Gastrocnemius medialis (tissue), 4 donors: ENCODE measurements around the gene FNIP1. TPM values are rescaled to one million over a fixed set of nuclear protein-coding genes. Genes with fewer than 3 reads are reported as not detected.

Experiments
- ATAC-seq, 2 donors: fragments of 150-250 bp; one replicate each; pipeline ENCODE4 v1.9.1; 2016
- DNase-seq, 2 donors: peaks; one replicate each; pipeline ENCODE4 v3.0.0-alpha.2; 2019
- H3K27ac ChIP-seq, 4 donors: fragments of 200-600 bp; sonication (generic); 1 replicate in 1 of 4; 2 replicates in 3 of 4; pipeline ENCODE4 v1.5.1; 2016 to 2018; ENCODE audit warnings: mild to moderate bottlenecking in 2 of 4, moderate library complexity in 1 of 4
- H3K27me3 ChIP-seq, 3 donors: fragments of 200-600 bp; sonication (generic) in 2 of 3; 1 replicate in 1 of 3; 2 replicates in 2 of 3; pipeline versions ENCODE4 v1.5.1 to v1.6.0; 2016 to 2019; ENCODE audit warnings: mild to moderate bottlenecking in 1 of 3, moderate library complexity in 1 of 3
- H3K36me3 ChIP-seq, 2 donors: fragments of 200-600 bp; sonication (generic) in 1 of 2; one replicate each; pipeline ENCODE4 v1.5.1; 2017 to 2018
- H3K4me1 ChIP-seq, 2 donors: fragments of 200-600 bp; sonication (generic) in 1 of 2; one replicate each; pipeline ENCODE4 v1.5.1; 2016 to 2017; ENCODE audit warnings: mild to moderate bottlenecking in 2 of 2
- H3K4me3 ChIP-seq, 4 donors: fragments of 200-600 bp; sonication (generic) in 3 of 4; 1 replicate in 1 of 4; 2 replicates in 3 of 4; pipeline ENCODE4 v1.5.1; 2016 to 2019; ENCODE audit warnings: mild to moderate bottlenecking in 2 of 4
- H3K9me3 ChIP-seq, 3 donors: fragments of 200-600 bp; sonication (generic) in 2 of 3; 1 replicate in 1 of 3; 2 replicates in 2 of 3; pipeline ENCODE4 v1.5.1; 2016 to 2019
- CTCF ChIP-seq, 5 experiments: fragments of 450-650 bp in 3 of 5; fragments of 200-600 bp in 2 of 5; sonication (generic) in 2 of 5; IDR thresholded peaks in 4 of 5; conservative IDR thresholded peaks in 1 of 5; 1 replicate in 4 of 5; 2 replicates in 1 of 5; pipeline ENCODE4 v1.5.1; 2016 to 2019; ENCODE audit warnings: antibody characterized with exemption in 5 of 5, mild to moderate bottlenecking in 3 of 5, moderate library complexity in 3 of 5
- POLR2A ChIP-seq, 2 donors: fragments of 450-650 bp; IDR thresholded peaks; one replicate each; pipeline ENCODE4 v1.6.1; 2017; ENCODE audit warnings: antibody characterized with exemption in 2 of 2, mild to moderate bottlenecking in 2 of 2, moderate library complexity in 2 of 2
- in situ Hi-C, 4 donors: fragments of 200-750 bp; cut with MboI; loops; one replicate each; pipeline versions ENCODE4 v1.15.0 to v1.8.0; 2017; ENCODE audit warnings: low sequenced_read_pairs in 4 of 4
- intact Hi-C: fragments of 100-400 bp; cut with DNase I; formaldehyde crosslinking; loops from one replicate; pipeline ENCODE4 v1.15.1; 2023; ENCODE audit warnings: low total_unique reads
- total RNA-seq, 4 donors: library from RNA; depleted of rRNA; stranded (reverse); fragments of >200 nt; gene quantifications; one replicate each; pipeline versions ENCODE4 v1.1.0 to v1.2.3, GENCODE V29; 2016

The FNIP1 gene
- total RNA-seq, 4 donors from 2014 or later: 53.9 to 84.7 (median 66.9) TPM

GRCh38 chr5:131610198-131611063 lies 186.4 kb downstream of the FNIP1 start:
- DNase-seq (no peak), ATAC-seq (no peak)
- no peaks in the 10 kb centered on the region for H3K27me3 ChIP-seq
- no peak overlapping the region for H3K27ac ChIP-seq
- H3K9me3 ChIP-seq: no peaks in the 10 kb centered on the region
- TF ChIP-seq CTCF (IDR thresholded peaks at IDR 0.05 in 4 of 5, conservative IDR thresholded peaks at IDR 0.05 in 1 of 5) (no peak), POLR2A (IDR thresholded peaks at IDR 0.05) (no peak)
- intact Hi-C loops (no loop called here), in situ Hi-C loops (no loop called here)
- H3K36me3 ChIP-seq: no peaks in the 10 kb centered on the region
- peaks cover 44 to 45% of the 10 kb centered on the region in 2 donors for H3K4me1 ChIP-seq
- no peak overlapping the region for H3K4me3 ChIP-seq

- no peak for ATAC-seq
- in situ Hi-C loops: no loop called here
- Histone ChIP-seq H3K4me3 (no peak overlapping the region), H3K27me3 (no peaks in the 10 kb centered on the region), H3K9me3 (no peaks in the 10 kb centered on the region), H3K27ac (no peak overlapping the region), H3K36me3 (no peaks in the 10 kb centered on the region), H3K4me1 (peaks cover 38 to 44% of the 10 kb centered on the region in 2 donors)
- TF ChIP-seq CTCF (IDR thresholded peaks at IDR 0.05 in 4 of 5, conservative IDR thresholded peaks at IDR 0.05 in 1 of 5) (no peak), POLR2A (IDR thresholded peaks at IDR 0.05) (no peak)
- intact Hi-C loops: no loop called here
- DNase-seq: no peak
Observed at GRCh38 chr5:131609774-131610173, 187.0 kb downstream of the FNIP1 start.

GRCh38 chr5:131608597-131608996 lies 188.2 kb downstream of the FNIP1 start:
- TF ChIP-seq POLR2A (IDR thresholded peaks at IDR 0.05) (no peak), CTCF (IDR thresholded peaks at IDR 0.05 in 4 of 5, conservative IDR thresholded peaks at IDR 0.05 in 1 of 5) (no peak)
- no peaks in the 10 kb centered on the region for H3K36me3 ChIP-seq
- H3K9me3 ChIP-seq: no peaks in the 10 kb centered on the region
- intact Hi-C loops (no loop called here), in situ Hi-C loops (no loop called here)
- no peak for DNase-seq
- H3K27me3 ChIP-seq: no peaks in the 10 kb centered on the region
- no peak for ATAC-seq
- peaks cover 37 to 44% of the 10 kb centered on the region in 2 donors for H3K4me1 ChIP-seq
- H3K27ac ChIP-seq: no peak overlapping the region
- no peak overlapping the region for H3K4me3 ChIP-seq

- Histone ChIP-seq H3K4me1 (peaks cover 37 to 44% of the 10 kb centered on the region in 2 donors), H3K4me3 (no peak overlapping the region), H3K36me3 (no peaks in the 10 kb centered on the region), H3K27ac (no peak overlapping the region), H3K9me3 (no peaks in the 10 kb centered on the region), H3K27me3 (no peaks in the 10 kb centered on the region)
- ATAC-seq: peak in 1 of 2 donors; percentile 64
- no peak for DNase-seq
- in situ Hi-C loops: no loop called here
- TF ChIP-seq CTCF (IDR thresholded peaks at IDR 0.05 in 4 of 5, conservative IDR thresholded peaks at IDR 0.05 in 1 of 5) (no peak), POLR2A (IDR thresholded peaks at IDR 0.05) (no peak)
- intact Hi-C loops: no loop called here
Observed at GRCh38 chr5:131607903-131608540, 188.8 kb downstream of the FNIP1 start.
